HEK293 (cell line): Measurements from ENCODE around the gene ZMYM2.

Experiments
- CTCF ChIA-PET: fragments of 350-600 bp; formaldehyde crosslinking; extraction: SDS; loops from one replicate; lab custom pipeline; 2021; ENCODE audit warnings: antibody characterized with exemption; lab: Yijun Ruan, JAX
- POLR2A ChIA-PET: fragments of 300-600 bp; formaldehyde crosslinking; extraction: SDS; loops from one replicate; lab custom pipeline; 2020; ENCODE audit warnings: antibody characterized with exemption, inconsistent platforms; lab: Yijun Ruan, JAX
- H3K27ac ChIP-seq: fragments of 200-500 bp; sonication (Bioruptor generic); 2 replicates; pipeline ENCODE4 v1.5.1; 2014; ENCODE audit warnings: low read depth, low read length, control low read depth, inconsistent platforms; ENCODE audit errors: extremely low read depth
- H3K36me3 ChIP-seq, 2 experiments: fragments of 200-500 bp in 1 of 2; sonication (Bioruptor generic) in 1 of 2; 1 replicate in 1 of 2; 2 replicates in 1 of 2; pipeline ENCODE4 v1.5.1; 2014 to 2017; ENCODE audit warnings: inconsistent platforms in 2 of 2, low read length in 2 of 2; ENCODE audit not compliant: control insufficient read depth in 2 of 2, insufficient read depth in 1 of 2
- H3K4me1 ChIP-seq: fragments of 200-500 bp; sonication (Bioruptor generic); 2 replicates; pipeline ENCODE4 v1.5.1; 2014; ENCODE audit warnings: mild to moderate bottlenecking, low read length, inconsistent platforms; ENCODE audit not compliant: control insufficient read depth, insufficient read depth
- H3K4me3 ChIP-seq: 2 replicates; pipeline ENCODE4 v1.5.1; 2011; ENCODE audit warnings: low read depth, mild to moderate bottlenecking, control low read depth, low read length, moderate library complexity
- H3K9me3 ChIP-seq: fragments of 200-500 bp; sonication (Bioruptor generic); 2 replicates; pipeline ENCODE4 v1.5.1; 2014; ENCODE audit warnings: low read depth, low read length, inconsistent platforms; ENCODE audit not compliant: control insufficient read depth, insufficient read depth
- HOXD13 ChIP-seq: sonication (generic); formaldehyde crosslinking; IDR thresholded peaks from 2 replicates; pipeline ENCODE4 v1.8.0; 2022; ENCODE audit warnings: missing genetic modification reagents, borderline replicate concordance
- PRDM6 ChIP-seq: fragments of 450-650 bp; formaldehyde crosslinking; IDR thresholded peaks from 2 replicates; pipeline ENCODE4 v1.5.1; 2017; ENCODE audit warnings: missing biosample characterization, missing genetic modification characterization
- SCRT2 ChIP-seq: fragments of 450-650 bp; formaldehyde crosslinking; IDR thresholded peaks from 2 replicates; pipeline ENCODE4 v1.5.1; 2016; ENCODE audit warnings: missing biosample characterization, missing genetic modification characterization
- SETDB1 ChIP-seq: IDR thresholded peaks from one replicate; pipeline ENCODE4 v1.6.1; 2017; ENCODE audit warnings: mild to moderate bottlenecking, low read length, moderate library complexity, mixed read lengths; ENCODE audit not compliant: insufficient read length
- YY2 ChIP-seq: fragments of 450-650 bp; formaldehyde crosslinking; IDR thresholded peaks from 2 replicates; pipeline ENCODE4 v1.5.1; 2016; ENCODE audit warnings: missing biosample characterization, missing genetic modification characterization
- ZBTB11 ChIP-seq: fragments of 450-650 bp; formaldehyde crosslinking; conservative IDR thresholded peaks from 2 replicates; pipeline ENCODE4 v1.5.1; 2016; ENCODE audit warnings: low read depth, missing biosample characterization, missing genetic modification characterization
- ZBTB8A ChIP-seq: fragments of 450-650 bp; formaldehyde crosslinking; IDR thresholded peaks from 2 replicates; pipeline ENCODE4 v1.5.1; 2016; ENCODE audit warnings: missing biosample characterization, missing genetic modification characterization
- ZNF121 ChIP-seq: fragments of 450-650 bp; formaldehyde crosslinking; IDR thresholded peaks from 2 replicates; pipeline ENCODE4 v1.5.1; 2016; ENCODE audit warnings: missing biosample characterization, missing genetic modification characterization
- ZNF133 ChIP-seq: fragments of 450-650 bp; formaldehyde crosslinking; IDR thresholded peaks from 2 replicates; pipeline ENCODE4 v1.5.1; 2016; ENCODE audit warnings: missing biosample characterization, missing genetic modification characterization
- ZNF148 ChIP-seq: fragments of 450-650 bp; formaldehyde crosslinking; IDR thresholded peaks from 2 replicates; pipeline ENCODE4 v1.5.0; 2017; ENCODE audit warnings: missing biosample characterization, missing genetic modification characterization, borderline replicate concordance
- ZNF155 ChIP-seq: fragments of 450-650 bp; formaldehyde crosslinking; IDR thresholded peaks from 2 replicates; pipeline ENCODE4 v1.5.1; 2016; ENCODE audit warnings: missing biosample characterization, missing genetic modification characterization
- ZNF211 ChIP-seq: fragments of 450-650 bp; formaldehyde crosslinking; IDR thresholded peaks from 2 replicates; pipeline ENCODE4 v1.5.1; 2016; ENCODE audit warnings: low read depth, missing biosample characterization, missing genetic modification characterization
- ZNF221 ChIP-seq: fragments of 450-650 bp; formaldehyde crosslinking; IDR thresholded peaks from 2 replicates; pipeline ENCODE4 v1.5.1; 2017; ENCODE audit warnings: missing biosample characterization, missing genetic modification characterization, borderline replicate concordance
- ZNF223 ChIP-seq: fragments of 450-650 bp; formaldehyde crosslinking; IDR thresholded peaks from 2 replicates; pipeline ENCODE4 v1.5.1; 2016; ENCODE audit warnings: missing biosample characterization, missing genetic modification characterization
- ZNF248 ChIP-seq: fragments of 450-650 bp; formaldehyde crosslinking; IDR thresholded peaks from 2 replicates; pipeline ENCODE4 v1.5.1; 2017; ENCODE audit warnings: missing biosample characterization, missing genetic modification characterization
- ZNF324 ChIP-seq: fragments of 450-650 bp; formaldehyde crosslinking; IDR thresholded peaks from 2 replicates; pipeline ENCODE4 v1.5.1; 2016; ENCODE audit warnings: missing biosample characterization, missing genetic modification characterization
- ZNF366 ChIP-seq: fragments of 450-650 bp; formaldehyde crosslinking; conservative IDR thresholded peaks from 2 replicates; pipeline ENCODE4 v1.5.1; 2016; ENCODE audit warnings: missing biosample characterization, missing genetic modification characterization
- ZNF394 ChIP-seq: fragments of 450-650 bp; formaldehyde crosslinking; IDR thresholded peaks from 2 replicates; pipeline ENCODE4 v1.5.1; 2016; ENCODE audit warnings: missing biosample characterization, missing genetic modification characterization, mild to moderate bottlenecking, moderate library complexity, borderline replicate concordance
- ZNF416 ChIP-seq: fragments of 450-650 bp; formaldehyde crosslinking; IDR thresholded peaks from 2 replicates; pipeline ENCODE4 v1.5.1; 2016; ENCODE audit warnings: missing biosample characterization, missing genetic modification characterization
- ZNF521 ChIP-seq: fragments of 450-650 bp; formaldehyde crosslinking; IDR thresholded peaks from 2 replicates; pipeline ENCODE4 v1.5.1; 2017; ENCODE audit warnings: missing biosample characterization, mild to moderate bottlenecking, missing genetic modification characterization
- ZNF558 ChIP-seq: fragments of 450-650 bp; formaldehyde crosslinking; IDR thresholded peaks from 2 replicates; pipeline ENCODE4 v1.5.1; 2016; ENCODE audit warnings: missing biosample characterization, missing genetic modification characterization
- ZNF670 ChIP-seq: fragments of 450-650 bp; formaldehyde crosslinking; IDR thresholded peaks from 2 replicates; pipeline ENCODE4 v1.5.1; 2016; ENCODE audit warnings: missing biosample characterization, missing genetic modification characterization, low read depth
- ZNF791 ChIP-seq: fragments of 450-650 bp; formaldehyde crosslinking; IDR thresholded peaks from 2 replicates; pipeline ENCODE4 v1.5.1; 2016; ENCODE audit warnings: missing biosample characterization, missing genetic modification characterization
- ZSCAN18 ChIP-seq: fragments of 450-650 bp; formaldehyde crosslinking; IDR thresholded peaks from 2 replicates; pipeline ENCODE4 v1.5.1; 2016; ENCODE audit warnings: missing biosample characterization, missing genetic modification characterization
- ZSCAN30 ChIP-seq: fragments of 450-650 bp; IDR thresholded peaks from 2 replicates; pipeline ENCODE4 v1.5.1; 2018; ENCODE audit warnings: missing biosample characterization, mild to moderate bottlenecking, missing genetic modification characterization, moderate library complexity

Gene ZMYM2

GRCh38 chr13:19961924-19962323, 3.4 kb downstream of the ZMYM2 start:
- Histone ChIP-seq H3K36me3 (peaks cover 26 to 46% of the 10 kb centered on the region in 2 experiments), H3K4me3 (no peak overlapping the region), H3K27ac (no peak overlapping the region), H3K4me1 (0 out of 2 replicates have a peak, but pooled peaks cover 2% of the 10 kb centered on the region), H3K9me3 (no peaks in the 10 kb centered on the region)
- ChIA-PET POLR2A (no interaction called here), CTCF (interaction anchor here (0.8 kb wide), 1 partner anchor 100 kb away, joined by 3 read pairs; no protein-coding TSS in a partner anchor)
- TF ChIP-seq ZNF558 (tag by site-specific recombination) = no peak
- no peak for TF ChIP-seq ZNF121
- TF ChIP-seq ZNF133 (tag by site-specific recombination) = no peak
- no peak for TF ChIP-seq ZNF366
- no peak for TF ChIP-seq ZSCAN18 (tag by site-specific recombination)
- no peak for TF ChIP-seq HOXD13
- TF ChIP-seq ZNF148 (tag by site-specific recombination) = no peak
- TF ChIP-seq ZNF221 (tag by site-specific recombination) = no peak
- TF ChIP-seq ZNF521 (tag by site-specific recombination) = no peak
- TF ChIP-seq PRDM6 (tag by site-specific recombination) = no peak
- TF ChIP-seq SCRT2 (tag by site-specific recombination) = no peak
- TF ChIP-seq ZNF223 = no peak
- TF ChIP-seq ZNF394 = no peak
- TF ChIP-seq ZSCAN30 (tag by site-specific recombination) = no peak
- no peak for TF ChIP-seq ZNF155

GRCh38 chr13:19962894-19963293, 4.4 kb downstream of the ZMYM2 start:
- 0 out of 2 replicates have a peak, but pooled peaks cover 2% of the 10 kb centered on the region for H3K4me1 ChIP-seq
- no peaks in the 10 kb centered on the region for H3K9me3 ChIP-seq
- ChIA-PET CTCF (no interaction called here), POLR2A (no interaction called here)
- H3K36me3 ChIP-seq = peaks cover 26 to 56% of the 10 kb centered on the region in 2 experiments
- no peak overlapping the region for H3K27ac ChIP-seq
- no peak overlapping the region for H3K4me3 ChIP-seq
- TF ChIP-seq ZNF324 (tag by site-specific recombination) (no peak), ZNF248 (tag by site-specific recombination) (no peak), ZBTB11 (tag by site-specific recombination) (no peak), ZNF211 (tag by site-specific recombination) (no peak), YY2 (no peak), SETDB1 (no peak), ZBTB8A (tag by site-specific recombination) (no peak), ZNF670 (tag by site-specific recombination) (no peak), ZNF416 (tag by site-specific recombination) (no peak), ZNF791 (tag by site-specific recombination) (no peak)
